GF-D8 (cell line): ENCODE data around the gene PBX1.

Experiments
- DNase-seq: peaks from one replicate; lab custom pipeline; 2025; lab: John Stamatoyannopoulos, UW

The PBX1 gene

DNA sequence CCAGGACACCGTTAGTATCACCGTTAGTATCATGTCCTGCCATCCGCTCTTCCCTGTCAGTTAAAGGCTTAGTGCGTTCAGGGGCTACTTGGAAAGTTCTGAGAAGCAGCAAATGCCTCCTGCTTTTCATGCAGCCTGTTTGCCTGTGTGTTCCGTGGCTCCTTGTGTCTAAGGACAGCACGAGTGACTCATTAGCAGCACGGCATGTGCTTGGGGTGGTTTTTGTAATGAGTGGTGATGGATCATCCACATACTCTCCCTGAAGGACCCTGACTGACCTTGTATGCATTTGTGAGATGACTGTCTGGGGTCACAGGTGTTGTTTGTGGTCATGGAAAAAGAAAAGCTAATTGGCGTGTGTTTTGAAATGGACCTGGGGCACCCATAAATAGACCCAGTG is 221.9 kb downstream of the PBX1 start:
- DNase-seq, result no peak

DNA sequence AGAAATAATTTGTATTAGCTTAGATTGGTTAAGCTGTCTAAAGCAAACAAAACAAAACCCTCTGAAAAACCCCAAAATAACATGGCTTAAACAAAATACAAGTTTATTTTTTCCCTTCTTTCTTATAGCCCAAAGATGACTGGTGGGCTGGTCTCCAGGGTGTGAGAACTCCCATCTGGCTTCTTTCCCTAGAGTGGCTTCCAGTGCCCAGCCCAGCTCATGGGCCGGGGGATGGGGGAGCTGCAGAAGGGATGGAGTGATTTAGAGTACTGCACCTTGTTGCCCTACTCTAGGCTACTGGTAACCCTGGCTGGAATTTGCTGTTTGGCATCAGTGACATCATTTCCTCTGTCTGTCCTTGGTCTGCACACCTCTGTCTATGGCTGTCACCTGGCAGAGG is 223.0 kb downstream of the PBX1 start:
- no peak for DNase-seq

DNA sequence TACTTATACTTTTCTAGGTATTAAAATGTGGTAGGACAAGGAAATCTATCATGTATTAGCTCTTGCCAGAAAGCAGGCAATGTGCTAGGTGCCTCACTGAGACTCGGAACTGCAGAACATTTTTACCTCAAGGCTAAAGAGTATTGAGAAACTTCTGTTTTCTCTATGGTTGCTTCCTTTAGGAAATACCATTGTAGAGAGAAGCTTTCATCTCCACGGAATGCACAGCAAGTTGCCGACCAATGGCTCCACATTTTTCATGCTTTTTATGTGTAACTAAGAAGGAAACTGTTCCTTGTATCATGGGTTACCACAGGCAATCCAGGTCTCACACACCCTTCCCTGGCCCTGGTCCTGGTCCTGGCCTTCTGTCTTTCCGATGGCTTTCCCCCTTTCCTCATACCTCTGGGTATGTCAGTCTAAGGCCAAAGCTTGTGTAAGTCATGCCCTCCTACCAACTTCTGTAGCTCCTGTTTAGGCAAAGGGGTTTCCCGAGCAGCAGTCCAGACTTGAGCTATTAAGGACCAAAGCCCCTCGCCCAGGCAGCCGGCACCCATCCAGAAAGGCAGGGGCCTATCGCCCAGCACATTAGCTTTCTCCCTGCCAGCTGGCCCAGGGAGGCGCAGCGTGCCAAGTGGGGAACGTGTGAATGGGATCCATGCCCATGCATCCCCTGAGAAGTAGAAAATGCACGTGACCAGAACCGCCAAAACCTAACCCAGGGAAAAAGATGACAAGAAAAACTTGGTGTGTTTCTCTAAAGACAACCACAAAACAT is 225.0 kb downstream of the PBX1 start:
- DNase-seq, result no peak

DNA sequence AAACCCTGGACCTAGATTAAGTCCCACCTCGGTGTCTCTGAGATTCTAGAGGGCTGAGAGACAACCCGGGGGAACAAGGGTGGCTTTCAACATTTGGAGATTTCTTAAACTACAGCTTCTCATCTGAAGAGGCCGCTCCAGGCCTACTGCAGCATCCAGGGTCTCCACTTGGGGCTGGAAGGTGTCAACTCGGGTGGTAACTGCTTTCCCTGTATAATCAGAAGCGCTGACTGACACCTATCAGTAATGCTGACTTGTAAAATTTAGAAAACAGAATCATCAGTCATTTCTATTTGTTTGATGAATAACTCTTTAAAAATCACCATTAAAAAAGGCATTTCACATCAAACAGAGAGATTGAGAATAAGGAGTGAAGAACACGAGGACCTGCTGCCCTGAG is 226.0 kb downstream of the PBX1 start:
- no peak for DNase-seq

DNA sequence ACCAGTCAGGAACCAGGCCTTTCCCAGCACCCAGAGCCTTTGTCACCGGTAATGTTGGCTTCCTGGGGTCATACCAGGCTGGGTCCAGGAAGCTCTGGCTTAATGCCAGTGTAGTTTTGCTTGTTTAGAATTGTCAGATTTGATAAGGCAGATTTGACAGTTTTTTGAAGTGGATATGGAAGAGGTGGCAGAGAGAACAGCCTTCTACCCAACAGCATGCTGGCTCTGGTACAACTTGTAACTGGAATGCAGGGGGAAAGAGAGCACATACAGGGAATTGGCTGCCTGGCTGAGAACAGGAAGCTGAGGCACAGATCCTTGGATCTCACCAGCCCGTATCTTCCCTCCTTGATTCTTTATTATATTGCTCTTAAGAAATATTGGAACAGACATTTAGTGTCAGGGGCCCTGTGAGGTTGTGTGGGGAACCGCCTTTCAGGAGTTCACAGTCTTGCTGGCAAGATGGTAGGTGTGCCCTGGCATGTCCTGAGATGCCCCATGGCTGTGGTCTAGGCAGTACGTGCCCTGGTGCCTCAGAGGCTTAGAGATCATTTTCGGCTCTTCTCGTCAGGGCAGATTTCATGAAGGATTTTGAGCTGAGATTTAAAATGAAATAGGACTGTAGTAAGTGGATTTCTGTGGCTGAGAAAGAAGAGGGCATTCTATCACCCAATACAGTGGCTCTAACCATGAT is 227.0 kb downstream of the PBX1 start:
- DNase-seq, result no peak

DNA sequence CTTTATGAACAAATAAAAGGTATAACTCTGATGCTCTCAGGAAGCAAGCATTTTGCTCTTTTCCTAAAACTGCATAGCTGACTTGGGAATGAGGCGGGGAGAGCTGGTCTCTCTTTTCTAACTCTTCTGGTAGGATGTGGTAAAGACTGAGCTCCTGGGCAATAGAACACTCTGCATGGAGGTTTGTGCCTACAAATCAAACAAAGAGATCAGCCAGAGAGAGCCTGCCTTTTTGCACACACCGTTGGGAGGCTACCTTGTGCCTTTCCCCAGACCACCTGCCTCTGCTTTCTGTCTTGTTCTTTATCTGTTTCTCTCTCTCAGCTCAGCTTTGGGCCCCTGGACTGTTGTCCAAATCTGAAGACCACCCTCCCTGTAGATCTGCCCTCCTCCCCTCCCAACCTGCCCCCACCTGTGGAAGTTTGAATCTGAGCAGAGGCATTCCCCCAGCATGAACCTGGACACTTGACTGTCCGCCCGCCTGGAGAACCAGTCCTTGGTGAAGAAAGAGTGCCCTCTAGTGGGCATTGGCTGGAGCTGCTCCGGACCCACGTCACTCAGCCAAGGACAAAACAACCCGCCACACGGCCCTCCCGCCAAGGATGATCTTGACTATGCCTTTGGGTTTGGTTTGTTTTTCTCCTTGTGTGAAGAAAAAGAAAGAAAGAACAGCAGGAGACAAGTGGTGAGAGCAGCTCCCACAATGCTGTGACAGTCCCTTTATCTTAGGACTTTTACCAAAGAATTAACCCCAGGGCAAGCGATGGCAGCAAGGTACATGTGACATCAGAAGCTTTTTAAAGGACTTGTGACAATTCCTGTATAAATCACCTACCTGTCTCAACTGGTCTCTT is 228.2 kb downstream of the PBX1 start:
- no peak for DNase-seq

DNA sequence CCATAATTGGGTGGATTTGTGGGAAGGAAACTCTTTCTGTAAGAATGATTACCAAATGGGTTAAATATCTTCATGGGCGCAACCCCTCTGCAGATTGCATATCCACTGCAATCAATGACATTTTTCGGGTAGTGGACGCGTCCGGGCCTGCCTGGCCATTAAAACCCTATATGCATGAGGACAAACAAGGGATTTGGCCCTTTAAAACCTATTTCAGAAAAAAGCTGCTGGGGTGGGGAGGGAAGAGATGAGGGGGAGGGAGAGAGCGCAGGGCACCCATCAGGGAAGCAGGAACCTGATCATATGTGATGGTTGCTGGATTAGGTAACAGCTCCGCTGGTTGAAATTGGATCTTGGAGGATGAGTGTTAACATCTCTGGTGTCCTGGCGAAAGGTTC is 228.8 kb downstream of the PBX1 start:
- DNase-seq, result no peak

DNA sequence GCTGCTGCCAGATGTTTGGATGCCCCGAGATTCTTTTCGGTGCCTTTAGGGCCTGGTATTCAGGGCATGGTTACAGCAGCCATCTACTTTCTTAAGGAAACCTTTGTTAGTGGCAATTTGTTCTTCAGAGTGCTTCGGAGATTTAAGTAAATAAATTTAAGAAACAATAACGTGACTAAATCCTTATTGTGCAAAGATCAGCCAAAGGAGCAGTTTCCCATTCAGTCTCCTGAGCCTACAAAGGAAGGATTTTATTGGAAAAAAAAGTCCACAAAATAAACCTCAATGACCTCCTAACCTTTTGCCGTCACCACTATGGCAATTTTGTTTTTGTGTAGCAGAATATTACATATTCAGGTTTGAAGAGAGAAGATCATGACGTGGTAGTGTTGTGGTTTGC is 231.1 kb downstream of the PBX1 start:
- DNase-seq, result no peak

DNA sequence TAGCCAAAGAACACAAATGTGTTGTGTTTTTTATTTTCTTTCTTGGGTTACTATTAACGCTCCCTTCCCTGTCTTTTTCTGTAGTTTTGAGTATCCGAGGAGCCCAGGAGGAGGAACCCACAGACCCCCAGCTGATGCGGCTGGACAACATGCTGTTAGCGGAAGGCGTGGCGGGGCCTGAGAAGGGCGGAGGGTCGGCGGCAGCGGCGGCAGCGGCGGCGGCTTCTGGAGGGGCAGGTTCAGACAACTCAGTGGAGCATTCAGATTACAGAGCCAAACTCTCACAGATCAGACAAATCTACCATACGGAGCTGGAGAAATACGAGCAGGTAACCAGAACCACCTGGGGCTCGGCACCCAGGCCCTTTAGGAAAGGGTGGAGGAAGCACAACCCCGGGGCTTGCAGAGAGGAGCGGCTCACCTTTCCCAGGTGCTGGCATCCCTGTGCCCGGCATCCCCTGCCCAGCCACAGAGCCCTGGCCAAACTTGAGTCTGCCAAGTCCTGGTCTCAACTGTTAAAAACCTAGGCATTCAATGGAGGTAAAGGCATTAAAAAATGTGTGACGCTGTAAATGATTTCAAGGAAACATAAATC is 233.5 kb downstream of the PBX1 start:
- DNase-seq, result no peak

DNA sequence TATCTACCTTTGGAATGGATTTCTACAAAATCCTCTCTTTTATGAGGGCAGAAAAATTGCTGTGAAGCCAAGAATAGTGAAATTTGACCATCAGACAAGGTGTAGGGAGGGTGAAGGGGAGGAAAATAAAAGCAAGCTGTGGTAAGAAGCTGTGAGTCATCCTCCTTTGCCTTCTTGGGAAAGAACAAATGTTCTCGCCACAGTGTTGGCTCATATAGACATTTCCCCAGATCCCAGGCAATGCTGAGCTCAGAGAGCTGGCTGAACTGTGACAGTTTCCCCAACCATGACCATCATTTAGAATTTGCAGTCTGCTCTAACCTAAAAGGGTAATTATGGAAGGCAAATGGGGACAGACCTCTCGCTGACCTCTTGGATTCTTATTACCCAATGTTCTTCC is 235.4 kb downstream of the PBX1 start:
- DNase-seq, result no peak

DNA sequence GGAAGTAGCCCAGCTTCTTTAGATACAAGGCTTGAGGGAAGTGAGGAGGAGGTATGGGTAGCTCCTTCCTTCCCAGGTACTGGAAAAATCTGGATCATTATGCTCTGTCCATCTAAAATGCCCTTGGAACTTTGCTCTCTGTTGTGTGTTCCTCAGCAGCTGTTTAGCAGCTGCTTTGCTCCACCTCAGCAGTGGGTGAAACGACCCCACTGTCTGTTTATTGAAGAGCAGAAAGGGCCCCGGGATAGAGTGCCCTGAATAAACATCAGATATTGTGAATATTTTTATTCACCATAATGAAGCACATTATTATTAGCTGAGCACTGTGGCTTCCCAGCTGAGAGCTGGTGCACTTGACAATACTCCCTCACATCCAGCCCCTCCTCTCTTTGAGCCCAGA is 237.9 kb downstream of the PBX1 start:
- DNase-seq, result no peak

DNA sequence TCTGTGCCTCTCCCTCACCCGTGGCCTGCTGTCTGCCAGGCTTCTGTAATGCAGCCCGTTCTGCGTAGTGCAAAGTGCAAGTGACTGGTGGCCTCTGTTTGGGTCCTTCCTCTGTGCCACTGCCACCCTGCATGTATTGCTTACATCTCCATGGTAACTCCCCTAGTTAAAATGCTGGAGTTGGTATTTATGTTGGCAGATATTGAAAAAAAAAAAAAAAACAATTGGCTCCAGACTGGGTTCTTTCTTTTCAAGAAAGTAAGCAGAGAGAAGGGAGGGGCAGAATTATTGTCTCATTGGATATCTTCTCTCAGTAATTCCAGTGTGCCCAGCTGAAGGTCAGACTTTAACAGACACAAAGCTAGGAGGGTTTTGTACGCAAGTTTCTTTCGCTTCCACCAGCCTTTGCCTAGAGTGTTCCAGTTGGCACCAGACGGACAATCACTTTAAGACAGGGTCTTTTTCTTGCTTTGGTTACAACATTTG is 242.3 kb downstream of the PBX1 start:
- no peak for DNase-seq

DNA sequence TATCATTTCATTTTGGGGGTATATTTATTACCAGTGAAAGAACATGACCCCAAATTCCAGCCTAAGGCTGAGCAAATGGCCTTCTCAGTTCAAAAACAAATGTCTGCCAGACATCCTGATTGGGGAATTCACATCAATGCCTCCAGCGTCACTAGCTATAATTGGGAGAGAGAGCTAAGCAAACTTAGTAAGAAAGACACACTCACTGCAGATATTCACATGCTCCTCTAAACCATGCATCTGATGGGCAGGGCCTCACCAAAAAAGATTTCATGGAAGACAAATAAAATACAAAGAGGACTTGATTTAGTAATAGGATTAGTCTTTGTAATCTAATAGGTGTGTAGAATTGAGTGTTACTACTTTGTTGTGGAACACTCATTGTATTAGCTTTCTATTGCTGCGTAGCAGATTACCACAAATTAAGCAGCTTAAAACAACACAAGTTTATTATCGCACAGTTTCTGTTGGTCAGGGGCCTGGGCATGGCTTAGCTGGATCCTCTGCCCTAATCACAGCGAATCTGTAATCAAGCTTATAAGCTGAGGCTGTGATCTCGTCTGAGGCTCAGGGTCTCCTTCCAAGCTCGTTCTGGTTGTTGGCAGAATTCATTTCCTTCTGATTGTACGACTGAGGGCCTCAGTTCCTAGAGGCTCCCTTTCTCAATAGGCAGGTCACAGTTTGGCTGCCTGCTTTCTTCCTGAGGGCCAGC is 243.0 kb downstream of the PBX1 start:
- no peak for DNase-seq

DNA sequence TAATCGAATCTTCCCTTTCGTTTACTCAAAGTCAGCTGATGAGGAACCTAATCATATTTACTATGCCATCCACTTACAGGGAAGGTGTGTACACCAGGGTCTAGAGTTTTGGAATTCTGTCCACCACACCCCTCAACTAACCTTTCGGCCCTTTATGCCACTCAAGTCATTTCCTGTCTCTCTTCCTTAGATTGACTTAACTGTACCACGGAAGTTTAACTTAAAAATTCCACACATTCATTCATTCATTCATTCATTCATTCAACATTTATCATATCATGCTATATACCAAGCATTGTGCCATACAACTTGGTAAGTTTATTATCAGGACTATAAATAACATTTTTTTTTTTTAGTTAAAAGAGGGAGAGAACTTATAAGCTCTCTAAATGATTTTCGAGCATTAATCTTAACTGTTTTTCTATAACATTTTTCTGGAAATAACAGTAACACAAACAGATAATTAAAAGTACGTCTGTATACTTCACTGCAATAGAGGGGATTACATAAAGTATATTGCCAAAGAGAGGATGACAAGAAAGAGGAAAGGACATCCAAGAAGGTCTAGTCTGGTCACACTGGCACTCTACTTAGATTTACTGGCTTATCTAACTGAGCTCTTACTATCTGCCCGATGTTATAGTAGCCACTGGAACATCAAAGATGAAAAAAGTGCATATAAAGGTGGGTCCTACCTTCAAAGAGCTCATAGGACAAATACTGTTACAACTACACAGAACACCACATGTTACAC is 243.7 kb downstream of the PBX1 start:
- no peak for DNase-seq

DNA sequence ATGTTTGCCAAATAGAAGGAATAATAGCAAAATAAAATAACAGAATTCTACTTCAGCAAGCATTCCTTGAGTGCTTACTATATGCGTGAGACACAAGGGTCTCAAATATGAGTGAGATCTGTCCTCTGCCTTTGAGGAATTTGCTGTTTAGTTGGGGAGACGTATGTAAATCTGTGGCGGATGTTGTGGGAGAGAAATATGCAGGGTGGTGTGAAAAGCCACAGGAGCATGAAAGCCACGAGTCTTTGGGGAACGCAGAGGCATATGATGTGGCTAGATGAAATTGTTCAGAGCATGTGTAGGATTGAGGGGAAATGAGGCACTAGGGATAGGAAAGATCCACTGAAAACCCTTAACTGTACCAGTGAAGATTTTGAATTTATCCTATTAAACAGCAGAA is 244.4 kb downstream of the PBX1 start:
- no peak for DNase-seq

DNA sequence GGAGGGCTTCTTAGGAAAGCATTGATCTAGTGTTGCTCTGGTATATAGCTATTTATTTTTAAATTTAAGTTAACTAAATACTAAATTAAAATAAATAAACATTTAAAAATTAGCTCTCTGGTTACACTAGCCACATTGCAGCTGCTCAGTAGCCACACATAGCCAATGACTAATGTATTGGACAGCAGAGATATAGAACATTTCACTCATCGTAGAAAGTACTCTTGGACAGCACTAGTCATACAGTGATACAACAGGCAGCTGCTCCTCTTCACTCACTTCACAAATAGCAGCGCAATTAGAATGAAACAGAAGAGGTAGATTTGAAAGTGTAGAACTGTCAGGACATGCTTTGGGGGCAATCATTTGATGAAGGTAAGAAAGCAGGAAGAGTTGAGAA is 245.4 kb downstream of the PBX1 start:
- DNase-seq, result no peak

DNA sequence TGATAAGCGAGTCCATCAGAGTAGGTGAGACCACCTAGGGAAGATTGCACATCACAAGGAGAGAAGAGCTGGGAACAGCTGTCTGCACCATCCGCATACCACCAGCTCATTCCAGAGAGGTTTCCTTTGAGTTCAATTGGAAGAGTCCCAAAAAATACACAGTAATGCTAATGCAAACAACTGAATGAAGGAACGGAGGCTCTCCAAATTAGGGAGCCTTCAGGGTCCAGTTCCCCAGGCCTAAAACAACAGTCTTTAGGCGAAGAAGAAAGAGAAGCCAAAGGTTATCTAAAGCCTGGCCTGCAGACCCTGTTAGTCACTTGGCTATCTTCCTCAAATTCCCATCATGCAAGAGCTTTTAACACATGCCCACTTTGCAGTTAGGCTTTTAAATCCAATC is 246.4 kb downstream of the PBX1 start:
- no peak for DNase-seq

DNA sequence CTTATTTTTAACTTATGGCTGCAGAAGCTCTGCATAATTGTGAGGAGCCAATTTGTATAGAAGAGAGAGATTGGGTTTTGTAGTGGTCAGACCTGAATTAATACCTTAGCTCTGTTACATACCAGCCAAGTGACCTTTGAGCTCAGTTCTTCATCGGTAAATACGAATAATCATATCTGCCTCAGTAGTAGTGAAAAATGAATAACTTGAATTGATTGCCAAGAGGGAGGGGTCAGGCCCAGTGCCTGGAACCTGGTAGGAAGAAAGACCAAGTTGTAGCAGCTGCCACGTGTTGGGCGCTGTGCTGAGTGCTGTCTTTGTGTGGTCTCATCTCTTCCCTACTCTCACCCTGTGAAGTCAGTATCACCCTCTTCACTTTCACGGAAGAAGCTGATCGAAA is 247.5 kb downstream of the PBX1 start:
- no peak for DNase-seq

DNA sequence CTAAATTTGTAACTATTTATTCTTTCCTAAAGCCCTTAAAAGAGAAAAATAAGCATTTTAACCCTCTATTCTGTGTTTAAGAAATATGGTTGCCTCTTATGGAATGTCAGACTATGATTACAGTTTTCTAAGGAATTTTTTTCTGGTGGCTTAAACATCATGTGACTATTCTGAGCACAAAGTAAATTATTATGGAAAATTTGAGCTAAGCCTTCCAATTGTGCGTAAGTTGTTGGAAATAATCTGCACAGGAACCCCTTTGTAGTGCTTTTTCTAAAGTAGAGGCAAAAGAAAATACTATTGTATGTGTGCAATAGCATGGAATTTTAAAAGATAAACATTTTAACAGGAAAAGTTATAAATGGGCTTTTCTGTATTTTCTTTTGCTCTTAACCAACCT is 254.8 kb downstream of the PBX1 start:
- DNase-seq, result no peak

DNA sequence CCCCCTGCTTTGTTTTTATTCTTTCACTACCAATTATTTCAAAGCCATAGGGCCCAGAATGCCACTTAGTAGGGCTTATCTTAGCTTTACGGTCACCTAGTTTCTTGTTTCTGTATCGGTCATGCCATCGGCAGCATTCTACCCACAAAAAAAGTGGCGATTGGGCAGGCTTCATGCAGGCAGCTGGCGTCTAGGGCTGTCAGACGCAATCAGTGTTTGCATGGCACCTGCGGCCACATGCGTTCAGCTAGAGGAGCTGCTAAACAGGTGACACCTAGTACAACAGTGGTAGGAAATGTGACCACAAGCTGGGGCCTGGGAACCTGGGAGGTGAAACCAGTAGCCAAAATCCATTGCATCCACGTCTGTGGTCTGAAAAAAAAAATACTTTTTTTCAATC is 262.7 kb downstream of the PBX1 start:
- no peak for DNase-seq
